Heart left ventricle (tissue), 16 donors: ENCODE results near the gene M6PR. TPM values are rescaled to one million over a fixed set of nuclear protein-coding genes. Genes with fewer than 3 reads are reported as not detected.
"Not testable (repeated sequence)": the region's sequence is repeated elsewhere in the genome, so short reads cannot be mapped to it uniquely, and the experiment has no call there.

Source experiments
- ATAC-seq, 4 donors: fragments of 200-7000 bp; cut with Tn5 transposase; one replicate each; pipeline ENCODE4 v1.9.1; 2020 to 2022; ENCODE audit warnings: moderate library complexity in 4 of 4, mild to moderate bottlenecking in 3 of 4, moderate number of reproducible peaks in 1 of 4
- DNase-seq, 5 donors: peaks; one replicate each; pipeline ENCODE4 v3.0.0-alpha.2; 2020
- H3K27ac ChIP-seq, 12 donors: fragments of 200-600 bp; sonication (generic) in 4 of 12; one replicate each; pipeline versions ENCODE4 v1.5.0 to v1.8.0; 2016 to 2022; ENCODE audit warnings: mild to moderate bottlenecking in 2 of 12
- H3K27me3 ChIP-seq, 9 donors: fragments of 200-600 bp; sonication (generic) in 2 of 9; one replicate each; pipeline versions ENCODE4 v1.5.1 to v1.8.0; 2016 to 2022; ENCODE audit warnings: mild to moderate bottlenecking in 3 of 9
- H3K36me3 ChIP-seq, 9 donors: fragments of 200-600 bp; sonication (generic) in 2 of 9; one replicate each; pipeline versions ENCODE4 v1.5.0 to v1.8.0; 2018 to 2022; ENCODE audit warnings: mild to moderate bottlenecking in 2 of 9
- H3K4me1 ChIP-seq, 12 donors: fragments of 200-600 bp; sonication (generic) in 4 of 12; one replicate each; pipeline versions ENCODE4 v1.5.0 to v1.8.0; 2016 to 2022; ENCODE audit warnings: mild to moderate bottlenecking in 3 of 12
- H3K4me3 ChIP-seq, 12 donors: fragments of 200-600 bp; sonication (generic) in 4 of 12; one replicate each; pipeline versions ENCODE4 v1.5.0 to v1.8.0; 2017 to 2022; ENCODE audit warnings: mild to moderate bottlenecking in 9 of 12, moderate library complexity in 4 of 12
- H3K9me3 ChIP-seq, 12 donors: fragments of 200-600 bp; sonication (generic) in 4 of 12; one replicate each; pipeline versions ENCODE4 v1.5.0 to v1.8.0; 2016 to 2022; ENCODE audit warnings: mild to moderate bottlenecking in 1 of 12
- POLR2A ChIP-seq, 2 donors: fragments of 450-650 bp; IDR thresholded peaks; one replicate each; pipeline ENCODE4 v1.6.1; 2017; ENCODE audit warnings: antibody characterized with exemption in 2 of 2, mild to moderate bottlenecking in 2 of 2, moderate library complexity in 2 of 2
- WGBS, 4 donors: extraction: QIAGEN DNeasy Blood & Tissue Kit in 2 of 4; methylation state at CpG; one replicate each; pipeline versions ENCODE4 v1.1.5 to v1.1.7; 2013 to 2018; 5-methylcytosine and 5-hydroxymethylcytosine counted together
- intact Hi-C, 10 donors: fragments of 100-400 bp; cut with DNase I; formaldehyde crosslinking; loops; one replicate each; pipeline versions ENCODE4 v1.11.1 to v1.14.2; 2022
- polyA plus RNA-seq, 2 donors: library from polyadenylated mRNA; stranded (reverse); fragments of 200-250 nt; gene quantifications; one replicate each; pipeline ENCODE4 v1.2.3, GENCODE V29; 2013
- total RNA-seq, 9 donors: library from RNA; depleted of rRNA in 2 of 9; stranded (reverse); fragments of >200 nt in 2 of 9; fragmentation: NEBNext Ultra II Directional in 3 of 9; extraction: Animal tissue kit (Norgen Biotek cat#: 25700) in 3 of 9; gene quantifications; one replicate each; pipeline versions ENCODE4 v1.1.0 to v1.2.4, GENCODE V29; 2016 to 2023
- TF ChIP-seq, protein P1 (sequence below), 12 donors: fragments of 200-600 bp; sonication (generic) in 4 of 12; IDR thresholded peaks; one replicate each; pipeline versions ENCODE4 v1.5.0 to v1.8.0; 2018 to 2022; ENCODE audit warnings: antibody characterized with exemption in 12 of 12, mild to moderate bottlenecking in 5 of 12
- donor health status: ischemic (EF 13 %, LVEDD 7.1; RV severe dilation, severe dysfunction).
- donor health status: healthy with polysubstance abuse.
- donor health status: DM: no; HTN: yes; CAD: no.
- donor health status: DM: no; HTN: no; CAD: no.
- donor health status: ischemic (EF 25% LVEDD 6.9; RV normal size, moderate dysfunction).
- donor health status: ischemic (EF 25% LVEDD 5.7; RV mildly dilated, moderate dysfunction).
- donor health status: healthy.
- donor health status: DM: yes; HTN: yes; CAD: no.
- donor health status: ischemic (EF 35%, LVEDD 5.7; RV mildly dilated, moderate dysfunction).
- donor health status: nonischemic (EF 11% LVEDD 7.7; RV severe dilation, severe dysfunction).
- donor health status: DM: yes; HTN: yes; CAD: no.
- donor health status: PGD.
- donor health status: ischemic (EF 29% LVEDD 5.4; RV normal size, mild dysfunction).
- donor health status: nonischemic (EF 23%, LVEDD 6.1; RV moderate dilation, normal function).

Gene M6PR
- total and polyA plus RNA-seq, 11 donors = 58.7 to 150 (median 101) TPM

DNA sequence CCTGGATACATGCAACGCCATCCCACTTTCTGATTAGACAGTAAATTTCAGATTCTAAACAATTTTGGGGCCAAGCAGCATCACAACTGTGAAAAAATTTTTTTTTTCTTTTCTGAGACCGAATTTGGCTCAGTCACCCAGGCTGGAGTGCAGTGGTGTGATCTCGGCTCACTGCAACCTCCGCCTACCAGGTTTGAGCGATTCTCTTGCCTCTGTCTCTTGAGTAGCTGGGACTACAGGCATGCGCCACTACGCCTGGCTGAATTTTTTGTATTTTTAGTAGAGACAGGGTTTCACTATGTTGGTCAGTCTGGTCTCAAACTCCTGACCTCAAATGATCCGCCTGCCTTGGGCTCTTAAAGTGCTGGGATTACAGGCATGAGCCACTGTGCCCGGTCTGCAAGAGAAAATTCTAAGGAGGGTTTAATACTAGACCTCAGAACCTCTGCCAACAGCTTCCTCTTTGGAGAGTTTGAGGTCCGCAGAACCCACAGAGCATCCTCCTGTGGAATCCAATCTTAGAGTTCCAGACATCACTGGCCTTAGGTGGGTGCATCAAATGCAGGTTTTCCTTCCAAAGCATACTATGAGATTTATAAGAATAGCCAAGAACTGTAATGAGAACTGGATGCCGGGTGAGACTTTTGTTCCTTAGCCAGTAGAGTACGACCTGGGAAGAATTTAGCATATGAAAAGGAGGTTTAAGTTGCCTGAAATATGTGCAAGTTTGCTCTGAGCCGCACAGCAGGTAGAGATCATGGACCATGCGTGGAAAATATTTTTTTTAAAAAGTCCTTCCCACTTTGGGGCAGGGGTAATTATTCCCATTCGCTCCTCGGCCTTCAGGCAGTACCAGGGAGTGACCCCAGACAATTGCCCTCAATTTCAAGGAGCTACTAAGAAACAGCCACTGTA is 42.9 kb downstream of the M6PR start:
- DNase-seq = no peak
- intact Hi-C loops = loop anchor here in 1 of 10 donors (5.0 kb wide), 1 partner anchor 214 kb away; no protein-coding TSS in a partner anchor
- Histone ChIP-seq H3K36me3 (no peaks in the 10 kb centered on the region), H3K4me3 (no peak overlapping the region), H3K4me1 (peaks cover 0 to 19% (median 0%) of the 10 kb centered on the region in 12 donors), H3K27ac (peak overlapping the region in 11 of 12 donors; percentile 5 to 75 (median 50)), H3K27me3 (no peaks in the 10 kb centered on the region), H3K9me3 (no peaks in the 10 kb centered on the region)
- TF ChIP-seq, protein P1, sequence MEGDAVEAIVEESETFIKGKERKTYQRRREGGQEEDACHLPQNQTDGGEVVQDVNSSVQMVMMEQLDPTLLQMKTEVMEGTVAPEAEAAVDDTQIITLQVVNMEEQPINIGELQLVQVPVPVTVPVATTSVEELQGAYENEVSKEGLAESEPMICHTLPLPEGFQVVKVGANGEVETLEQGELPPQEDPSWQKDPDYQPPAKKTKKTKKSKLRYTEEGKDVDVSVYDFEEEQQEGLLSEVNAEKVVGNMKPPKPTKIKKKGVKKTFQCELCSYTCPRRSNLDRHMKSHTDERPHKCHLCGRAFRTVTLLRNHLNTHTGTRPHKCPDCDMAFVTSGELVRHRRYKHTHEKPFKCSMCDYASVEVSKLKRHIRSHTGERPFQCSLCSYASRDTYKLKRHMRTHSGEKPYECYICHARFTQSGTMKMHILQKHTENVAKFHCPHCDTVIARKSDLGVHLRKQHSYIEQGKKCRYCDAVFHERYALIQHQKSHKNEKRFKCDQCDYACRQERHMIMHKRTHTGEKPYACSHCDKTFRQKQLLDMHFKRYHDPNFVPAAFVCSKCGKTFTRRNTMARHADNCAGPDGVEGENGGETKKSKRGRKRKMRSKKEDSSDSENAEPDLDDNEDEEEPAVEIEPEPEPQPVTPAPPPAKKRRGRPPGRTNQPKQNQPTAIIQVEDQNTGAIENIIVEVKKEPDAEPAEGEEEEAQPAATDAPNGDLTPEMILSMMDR (IDR thresholded peaks at IDR 0.05) = no peak
- no peak for TF ChIP-seq POLR2A (IDR thresholded peaks at IDR 0.05)
- WGBS, 4 donors = 87 to 89% (median 88%) methylated on average over 16 of the region's 16 CpGs
- no peak for ATAC-seq

DNA sequence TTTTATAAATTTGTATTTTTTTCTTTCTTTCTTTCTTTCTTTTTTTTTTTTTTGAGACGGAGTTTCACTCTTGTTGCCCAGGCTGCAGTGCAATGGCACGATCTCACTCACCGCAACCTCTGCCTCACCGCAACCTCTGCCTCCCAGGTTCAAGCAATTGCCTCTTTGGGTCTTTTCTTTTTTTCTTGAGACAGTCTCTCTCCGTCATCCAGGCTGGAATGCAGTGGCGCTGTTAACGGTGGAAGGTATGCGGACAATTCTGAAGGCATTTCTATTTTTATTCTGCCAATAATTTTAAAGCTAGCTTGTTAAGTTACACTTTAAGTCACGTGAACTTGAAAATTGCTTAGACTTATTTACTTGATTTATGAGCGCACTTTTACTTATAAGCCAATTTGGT is 43.9 kb downstream of the M6PR start:
- peaks cover 0 to 18% (median 0%) of the 10 kb centered on the region in 12 donors for H3K4me1 ChIP-seq
- H3K9me3 ChIP-seq = no peaks in the 10 kb centered on the region
- H3K36me3 ChIP-seq = no peaks in the 10 kb centered on the region
- WGBS, 4 donors = 44 to 57% (median 48%) methylated on average over 10 of the region's 10 CpGs
- H3K27ac ChIP-seq = peak overlapping the region in 11 of 12 donors; percentile 5 to 75 (median 50)
- TF ChIP-seq POLR2A (IDR thresholded peaks at IDR 0.05) = no peak
- TF ChIP-seq, protein P1 (IDR thresholded peaks at IDR 0.05) = no peak
- DNase-seq (no peak), ATAC-seq (peak in 3 of 4 donors; percentile 50 to 73 (median 63))
- H3K27me3 ChIP-seq = no peaks in the 10 kb centered on the region
- intact Hi-C loops = loop anchor here in 1 of 10 donors (5.0 kb wide), 1 partner anchor 213 kb away; no protein-coding TSS in a partner anchor
- peak overlapping the region in 1 of 12 donors; percentile 3 for H3K4me3 ChIP-seq

DNA sequence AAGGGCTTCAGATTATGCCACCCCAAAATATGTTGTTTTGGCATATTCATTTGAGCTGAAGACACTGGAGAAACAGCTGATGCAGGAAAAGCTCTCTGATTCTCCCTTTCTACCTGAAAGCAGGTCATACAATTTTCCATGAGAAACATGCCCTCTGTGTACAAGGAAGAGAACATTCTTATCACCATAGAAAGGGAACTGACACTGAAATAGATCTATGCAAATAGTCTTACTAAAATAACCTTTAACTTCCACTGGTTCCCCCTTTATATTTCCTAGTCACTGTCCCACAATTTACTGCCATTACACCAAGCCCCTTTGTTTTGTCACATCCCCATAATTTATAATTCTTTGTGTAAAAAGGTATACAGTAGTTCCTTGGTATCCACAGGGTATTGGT is 44.8 kb downstream of the M6PR start:
- Histone ChIP-seq H3K4me1 (peaks cover 0 to 14% (median 0%) of the 10 kb centered on the region in 12 donors), H3K36me3 (no peaks in the 10 kb centered on the region), H3K9me3 (no peaks in the 10 kb centered on the region), H3K27me3 (no peaks in the 10 kb centered on the region), H3K27ac (peak overlapping the region in 9 of 12 donors; percentile 5 to 75 (median 53)), H3K4me3 (peak overlapping the region in 1 of 12 donors; percentile 8)
- ATAC-seq = peak; percentile 28 to 86 (median 62)
- no peak for DNase-seq
- intact Hi-C loops = loop anchor here in 1 of 10 donors (5.0 kb wide), 1 partner anchor 212 kb away; no protein-coding TSS in a partner anchor
- TF ChIP-seq, protein P1 (IDR thresholded peaks at IDR 0.05) = no peak
- TF ChIP-seq POLR2A (IDR thresholded peaks at IDR 0.05) = no peak

DNA sequence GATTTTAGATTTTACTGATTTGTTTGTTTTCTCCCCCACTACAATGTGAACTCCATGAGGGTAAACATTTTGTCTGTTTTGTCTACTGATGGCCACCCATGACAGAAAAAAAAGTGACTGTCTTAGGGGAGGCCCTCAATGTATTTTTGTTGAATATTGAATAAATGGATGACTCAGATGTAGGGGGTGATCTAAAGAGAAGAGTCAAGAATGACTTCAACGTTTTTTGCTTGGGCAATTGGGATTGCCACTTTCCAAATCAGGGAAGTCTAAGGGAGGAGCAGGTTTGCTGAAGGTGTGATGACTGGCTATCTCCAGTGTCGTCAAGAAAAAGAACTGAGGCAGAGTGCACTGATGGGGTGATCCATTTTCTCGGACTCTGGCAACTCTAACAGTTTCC is 45.8 kb downstream of the M6PR start:
- peak overlapping the region in 1 of 12 donors; percentile 50 for H3K27ac ChIP-seq
- no peaks in the 10 kb centered on the region for H3K27me3 ChIP-seq
- no peaks in the 10 kb centered on the region for H3K9me3 ChIP-seq
- no peak overlapping the region for H3K4me3 ChIP-seq
- TF ChIP-seq, protein P1 (IDR thresholded peaks at IDR 0.05) = no peak
- no peak for TF ChIP-seq POLR2A (IDR thresholded peaks at IDR 0.05)
- 74 to 77% (median 75%) methylated on average over 3 of the region's 3 CpGs for WGBS, 4 donors
- no peak for DNase-seq
- no peak for ATAC-seq
- intact Hi-C loops = no loop called here
- H3K36me3 ChIP-seq = no peaks in the 10 kb centered on the region
- peaks cover 0 to 12% (median 0%) of the 10 kb centered on the region in 12 donors for H3K4me1 ChIP-seq

DNA sequence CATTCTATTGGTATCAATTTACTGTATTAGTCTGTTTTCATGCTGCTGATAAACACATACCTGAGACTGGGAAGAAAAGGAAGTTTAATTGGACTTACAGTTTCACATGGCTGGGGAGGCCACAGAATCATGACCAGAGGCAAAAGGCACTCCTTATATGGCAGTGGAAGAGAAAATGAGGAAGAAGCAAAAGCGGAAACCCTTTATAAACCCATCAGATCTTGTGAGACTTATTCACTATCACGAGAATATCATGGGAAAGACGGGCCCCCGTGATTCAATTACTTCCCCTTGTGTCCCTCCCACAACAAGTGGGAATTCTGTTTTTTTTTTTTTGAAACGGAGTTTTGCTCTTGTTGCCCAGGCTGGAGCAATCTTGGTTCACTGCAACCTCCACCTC is 46.7 kb downstream of the M6PR start:
- peaks cover 0 to 12% (median 0%) of the 10 kb centered on the region in 12 donors for H3K4me1 ChIP-seq
- intact Hi-C loops, H3K36me3 ChIP-seq, H3K9me3 ChIP-seq, H3K27me3 ChIP-seq, H3K4me3 ChIP-seq, H3K27ac ChIP-seq, DNase-seq: not testable (repeated sequence)
- peak in 1 of 4 donors; percentile 19 for ATAC-seq
- 70 to 86% (median 75%) methylated on average over 5 of the region's 5 CpGs for WGBS, 4 donors
